WTC11 (cell line): ENCODE results near the gene UTS2B. TPM values are rescaled to one million over a fixed set of nuclear protein-coding genes. Genes with fewer than 3 reads are reported as not detected.

Experiments
- ATAC-seq: fragments of 200-7000 bp; cut with Tn5 transposase; 2 replicates; pipeline ENCODE4 v1.10.0; 2021; ENCODE audit warnings: mild to moderate bottlenecking, moderate library complexity
- CTCF ChIA-PET: fragments of 300-600 bp; sonication (Branson Sonifier 250); formaldehyde crosslinking; loops from one replicate; lab custom pipeline; 2021; ENCODE audit warnings: antibody characterized with exemption; lab: Charles Lee
- POLR2A ChIA-PET: fragments of 350-600 bp; sonication (Branson Sonifier 250); formaldehyde crosslinking; loops from one replicate; lab custom pipeline; 2021; ENCODE audit warnings: antibody characterized with exemption; lab: Charles Lee
- DNase-seq: peaks from one replicate; pipeline ENCODE4 v3.0.0; 2021; ENCODE audit warnings: low spot score
- H3K27ac Mint-ChIP-seq: 2 replicates; pipeline ENCODE4 v1.8.0; 2021; ENCODE audit warnings: mixed read lengths
- H3K27me3 Mint-ChIP-seq: 2 replicates; pipeline ENCODE4 v1.8.0; 2021; ENCODE audit warnings: low read depth, mild to moderate bottlenecking, moderate library complexity, mixed read lengths
- H3K36me3 Mint-ChIP-seq: 2 replicates; pipeline ENCODE4 v1.8.0; 2021; ENCODE audit warnings: mixed read lengths
- H3K4me1 Mint-ChIP-seq: 2 replicates; pipeline ENCODE4 v1.8.0; 2022; ENCODE audit warnings: mixed read lengths
- H3K4me3 Mint-ChIP-seq: 2 replicates; pipeline ENCODE4 v1.8.0; 2021; ENCODE audit warnings: mild to moderate bottlenecking, moderate library complexity, mixed read lengths
- H3K9me3 Mint-ChIP-seq: 2 replicates; pipeline ENCODE4 v1.8.0; 2021; ENCODE audit warnings: mixed read lengths
- ATF1 ChIP-seq: sonication (generic); formaldehyde crosslinking; IDR thresholded peaks from 2 replicates; pipeline ENCODE4 v1.8.1; 2023; ENCODE audit warnings: mild to moderate bottlenecking, moderate library complexity, missing genetic modification reagents
- EMX1 ChIP-seq: fragments of 250-450 bp; sonication (Bioruptor Pico); IDR thresholded peaks from 2 replicates; pipeline ENCODE4 v1.8.0; 2021; ENCODE audit warnings: mild to moderate bottlenecking
- ESRRA ChIP-seq: sonication (generic); formaldehyde crosslinking; IDR thresholded peaks from 2 replicates; pipeline ENCODE4 v1.8.1; 2022; ENCODE audit warnings: mild to moderate bottlenecking, missing genetic modification reagents, borderline replicate concordance
- HMGA2 ChIP-seq: fragments of 250-450 bp; sonication (Bioruptor Pico); IDR thresholded peaks from 2 replicates; pipeline ENCODE4 v1.4.0; 2021; ENCODE audit warnings: mild to moderate bottlenecking, moderate library complexity
- IRF2 ChIP-seq: sonication (generic); formaldehyde crosslinking; IDR thresholded peaks from 2 replicates; pipeline ENCODE4 v1.8.0; 2022; ENCODE audit warnings: low read depth, missing genetic modification reagents, borderline replicate concordance
- MXD4 ChIP-seq: fragments of 250-450 bp; sonication (Bioruptor Pico); IDR thresholded peaks from 2 replicates; pipeline ENCODE4 v1.8.0; 2021; ENCODE audit warnings: mild to moderate bottlenecking, moderate library complexity, borderline replicate concordance
- TCF7 ChIP-seq: sonication (generic); formaldehyde crosslinking; IDR thresholded peaks from 2 replicates; pipeline ENCODE4 v1.8.0; 2022; ENCODE audit warnings: mild to moderate bottlenecking, low read depth, missing genetic modification reagents, moderate library complexity
- TP53 ChIP-seq: sonication (generic); formaldehyde crosslinking; IDR thresholded peaks from 2 replicates; pipeline ENCODE4 v1.8.1; 2023; ENCODE audit warnings: mild to moderate bottlenecking, missing genetic modification reagents
- ZNF232 ChIP-seq: sonication (generic); formaldehyde crosslinking; IDR thresholded peaks from 2 replicates; pipeline ENCODE4 v1.8.0; 2022; ENCODE audit warnings: mild to moderate bottlenecking, missing genetic modification reagents
- ZNF263 ChIP-seq: sonication (generic); formaldehyde crosslinking; IDR thresholded peaks from 2 replicates; pipeline ENCODE4 v1.8.1; 2022; ENCODE audit warnings: low read depth, mild to moderate bottlenecking, moderate library complexity, missing genetic modification reagents
- total RNA-seq: library from RNA; stranded (reverse); gene quantifications from 3 replicates; pipeline ENCODE4 v1.2.3, GENCODE V29; 2021
- TF ChIP-seq, protein P1 (sequence below): sonication (generic); formaldehyde crosslinking; IDR thresholded peaks from 2 replicates; pipeline ENCODE4 v1.8.1; 2022; ENCODE audit warnings: mild to moderate bottlenecking, missing genetic modification reagents, moderate library complexity, borderline replicate concordance
- TF ChIP-seq, protein P2 (sequence below): sonication (generic); formaldehyde crosslinking; IDR thresholded peaks from 2 replicates; pipeline ENCODE4 v1.8.0; 2022; ENCODE audit warnings: mild to moderate bottlenecking, missing genetic modification reagents
- TF ChIP-seq, protein P3 (sequence below): sonication (generic); formaldehyde crosslinking; conservative IDR thresholded peaks from 2 replicates; pipeline ENCODE4 v1.8.1; 2023; ENCODE audit warnings: mild to moderate bottlenecking, low read depth, missing genetic modification reagents, moderate library complexity
- TF ChIP-seq, protein P4 (sequence below): sonication (generic); formaldehyde crosslinking; IDR thresholded peaks from 2 replicates; pipeline ENCODE4 v1.8.1; 2022; ENCODE audit warnings: missing genetic modification reagents, borderline replicate concordance
- TF ChIP-seq, protein P5 (sequence below): sonication (generic); formaldehyde crosslinking; IDR thresholded peaks from 2 replicates; pipeline ENCODE4 v1.8.1; 2022; ENCODE audit warnings: mild to moderate bottlenecking, moderate library complexity, missing genetic modification reagents
- TF ChIP-seq, protein P6 (sequence below): sonication (generic); formaldehyde crosslinking; IDR thresholded peaks from 2 replicates; pipeline ENCODE4 v1.8.0; 2023; ENCODE audit warnings: mild to moderate bottlenecking, missing genetic modification reagents
- TF ChIP-seq, protein P7 (sequence below): sonication (generic); formaldehyde crosslinking; IDR thresholded peaks from 2 replicates; pipeline ENCODE4 v1.8.1; 2023; ENCODE audit warnings: mild to moderate bottlenecking, missing genetic modification reagents
- TF ChIP-seq, protein P8 (sequence below): fragments of 250-450 bp; sonication (Bioruptor Pico); IDR thresholded peaks from 2 replicates; pipeline ENCODE4 v1.8.0; 2021; ENCODE audit warnings: mild to moderate bottlenecking

UTS2B gene
- total RNA-seq, 1 experiment from 2014 or later, result not detected

DNA sequence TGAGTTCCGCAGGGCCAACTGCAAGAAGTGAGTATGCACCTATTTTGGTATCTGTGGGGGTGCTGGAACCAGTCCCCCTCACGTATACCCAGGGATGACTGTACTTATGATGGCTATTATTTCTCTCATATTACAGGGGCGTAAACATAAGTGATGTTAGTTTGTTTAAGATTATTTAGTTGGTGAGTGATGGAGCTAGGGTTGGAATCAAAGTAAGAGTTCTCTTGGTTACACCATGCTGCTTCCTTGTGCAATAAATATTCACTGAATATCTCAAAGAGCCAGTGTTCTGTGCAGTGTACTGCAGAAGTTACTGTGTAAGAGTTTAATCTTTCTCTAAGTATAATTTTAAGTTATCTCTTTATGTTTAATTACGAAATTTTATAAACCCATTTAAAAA is 12.8 kb upstream of the UTS2B start:
- H3K36me3 Mint-ChIP-seq, result no peaks in the 10 kb centered on the region
- TF ChIP-seq ATF1 (CRISPR knock-in tag), result no peak
- TF ChIP-seq, protein P1, sequence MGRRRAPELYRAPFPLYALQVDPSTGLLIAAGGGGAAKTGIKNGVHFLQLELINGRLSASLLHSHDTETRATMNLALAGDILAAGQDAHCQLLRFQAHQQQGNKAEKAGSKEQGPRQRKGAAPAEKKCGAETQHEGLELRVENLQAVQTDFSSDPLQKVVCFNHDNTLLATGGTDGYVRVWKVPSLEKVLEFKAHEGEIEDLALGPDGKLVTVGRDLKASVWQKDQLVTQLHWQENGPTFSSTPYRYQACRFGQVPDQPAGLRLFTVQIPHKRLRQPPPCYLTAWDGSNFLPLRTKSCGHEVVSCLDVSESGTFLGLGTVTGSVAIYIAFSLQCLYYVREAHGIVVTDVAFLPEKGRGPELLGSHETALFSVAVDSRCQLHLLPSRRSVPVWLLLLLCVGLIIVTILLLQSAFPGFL (CRISPR knock-in tag), result no peak
- TF ChIP-seq, protein P2, sequence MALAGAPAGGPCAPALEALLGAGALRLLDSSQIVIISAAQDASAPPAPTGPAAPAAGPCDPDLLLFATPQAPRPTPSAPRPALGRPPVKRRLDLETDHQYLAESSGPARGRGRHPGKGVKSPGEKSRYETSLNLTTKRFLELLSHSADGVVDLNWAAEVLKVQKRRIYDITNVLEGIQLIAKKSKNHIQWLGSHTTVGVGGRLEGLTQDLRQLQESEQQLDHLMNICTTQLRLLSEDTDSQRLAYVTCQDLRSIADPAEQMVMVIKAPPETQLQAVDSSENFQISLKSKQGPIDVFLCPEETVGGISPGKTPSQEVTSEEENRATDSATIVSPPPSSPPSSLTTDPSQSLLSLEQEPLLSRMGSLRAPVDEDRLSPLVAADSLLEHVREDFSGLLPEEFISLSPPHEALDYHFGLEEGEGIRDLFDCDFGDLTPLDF, result no peak
- TF ChIP-seq, protein P3, sequence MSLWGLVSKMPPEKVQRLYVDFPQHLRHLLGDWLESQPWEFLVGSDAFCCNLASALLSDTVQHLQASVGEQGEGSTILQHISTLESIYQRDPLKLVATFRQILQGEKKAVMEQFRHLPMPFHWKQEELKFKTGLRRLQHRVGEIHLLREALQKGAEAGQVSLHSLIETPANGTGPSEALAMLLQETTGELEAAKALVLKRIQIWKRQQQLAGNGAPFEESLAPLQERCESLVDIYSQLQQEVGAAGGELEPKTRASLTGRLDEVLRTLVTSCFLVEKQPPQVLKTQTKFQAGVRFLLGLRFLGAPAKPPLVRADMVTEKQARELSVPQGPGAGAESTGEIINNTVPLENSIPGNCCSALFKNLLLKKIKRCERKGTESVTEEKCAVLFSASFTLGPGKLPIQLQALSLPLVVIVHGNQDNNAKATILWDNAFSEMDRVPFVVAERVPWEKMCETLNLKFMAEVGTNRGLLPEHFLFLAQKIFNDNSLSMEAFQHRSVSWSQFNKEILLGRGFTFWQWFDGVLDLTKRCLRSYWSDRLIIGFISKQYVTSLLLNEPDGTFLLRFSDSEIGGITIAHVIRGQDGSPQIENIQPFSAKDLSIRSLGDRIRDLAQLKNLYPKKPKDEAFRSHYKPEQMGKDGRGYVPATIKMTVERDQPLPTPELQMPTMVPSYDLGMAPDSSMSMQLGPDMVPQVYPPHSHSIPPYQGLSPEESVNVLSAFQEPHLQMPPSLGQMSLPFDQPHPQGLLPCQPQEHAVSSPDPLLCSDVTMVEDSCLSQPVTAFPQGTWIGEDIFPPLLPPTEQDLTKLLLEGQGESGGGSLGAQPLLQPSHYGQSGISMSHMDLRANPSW, result no peak
- no peak for TF ChIP-seq HMGA2 (CRISPR knock-in tag)
- TF ChIP-seq ZNF263 (CRISPR knock-in tag), result no peak
- no peak for TF ChIP-seq TCF7 (CRISPR knock-in tag)
- ATAC-seq (no peak), DNase-seq (no peak)
- H3K9me3 Mint-ChIP-seq, result no peaks in the 10 kb centered on the region
- POLR2A ChIA-PET, result interaction anchor here (0.5 kb wide), 1 partner anchor 14 kb away, joined by 3 read pairs; no protein-coding TSS in a partner anchor
- peaks cover 39% of the 10 kb centered on the region for H3K4me1 Mint-ChIP-seq
- H3K27me3 Mint-ChIP-seq, result no peaks in the 10 kb centered on the region
- CTCF ChIA-PET, result no interaction called here
- no peak overlapping the region for H3K27ac Mint-ChIP-seq
- H3K4me3 Mint-ChIP-seq, result no peak overlapping the region

DNA sequence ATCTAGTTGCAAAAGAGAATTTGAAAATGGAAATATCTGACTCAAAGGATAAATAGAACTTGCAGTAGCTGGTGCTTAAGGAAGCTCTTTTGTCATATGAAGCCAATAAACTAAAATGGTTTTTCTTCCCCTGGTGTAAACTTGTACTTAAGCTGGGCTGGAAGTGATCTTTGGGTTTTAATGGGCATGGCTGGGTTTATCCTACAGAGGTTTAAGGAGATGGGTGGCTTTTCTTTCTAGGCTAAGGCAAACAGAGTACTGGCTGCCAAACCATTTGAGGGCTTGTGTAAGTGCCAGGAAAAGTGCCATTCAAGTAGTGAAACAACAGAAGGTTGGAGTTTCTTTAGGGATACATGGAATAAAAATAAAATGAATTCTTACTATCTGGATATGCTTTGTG is 12.1 kb upstream of the UTS2B start:
- no peak overlapping the region; the same call in 1 of the 2 replicates for H3K27ac Mint-ChIP-seq

DNA sequence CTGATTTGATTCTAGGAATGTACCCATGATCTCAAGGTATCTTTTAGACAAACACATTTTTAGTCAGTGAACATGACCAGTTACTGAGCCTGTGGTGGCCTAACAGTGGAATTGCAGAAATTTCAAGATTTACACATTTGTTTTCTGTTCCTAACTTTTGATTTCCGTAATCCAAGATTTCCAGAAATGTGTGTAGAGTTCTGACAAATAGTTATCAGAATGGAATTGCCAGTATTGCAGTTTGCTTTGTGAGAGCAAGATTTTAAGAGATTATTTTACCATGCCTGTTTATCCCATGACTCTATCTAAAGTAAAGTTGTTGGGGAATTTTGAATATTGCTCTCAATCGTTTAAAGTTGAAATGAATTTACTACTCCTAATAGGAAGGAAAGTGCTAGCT is 11.7 kb upstream of the UTS2B start:
- no peaks in the 10 kb centered on the region for H3K27me3 Mint-ChIP-seq
- DNase-seq, result no peak
- CTCF ChIA-PET, result no interaction called here
- H3K4me3 Mint-ChIP-seq, result no peak overlapping the region
- POLR2A ChIA-PET, result no interaction called here
- peaks cover 28% of the 10 kb centered on the region for H3K4me1 Mint-ChIP-seq
- H3K27ac Mint-ChIP-seq, result 0 out of 2 replicates have a peak overlapping the region, but pooled peaks have one; percentile 3
- H3K36me3 Mint-ChIP-seq, result no peaks in the 10 kb centered on the region
- TF ChIP-seq, protein P4, sequence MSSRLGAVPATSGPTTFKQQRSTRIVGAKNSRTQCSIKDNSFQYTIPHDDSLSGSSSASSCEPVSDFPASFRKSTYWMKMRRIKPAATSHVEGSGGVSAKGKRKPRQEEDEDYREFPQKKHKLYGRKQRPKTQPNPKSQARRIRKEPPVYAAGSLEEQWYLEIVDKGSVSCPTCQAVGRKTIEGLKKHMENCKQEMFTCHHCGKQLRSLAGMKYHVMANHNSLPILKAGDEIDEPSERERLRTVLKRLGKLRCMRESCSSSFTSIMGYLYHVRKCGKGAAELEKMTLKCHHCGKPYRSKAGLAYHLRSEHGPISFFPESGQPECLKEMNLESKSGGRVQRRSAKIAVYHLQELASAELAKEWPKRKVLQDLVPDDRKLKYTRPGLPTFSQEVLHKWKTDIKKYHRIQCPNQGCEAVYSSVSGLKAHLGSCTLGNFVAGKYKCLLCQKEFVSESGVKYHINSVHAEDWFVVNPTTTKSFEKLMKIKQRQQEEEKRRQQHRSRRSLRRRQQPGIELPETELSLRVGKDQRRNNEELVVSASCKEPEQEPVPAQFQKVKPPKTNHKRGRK (CRISPR knock-in tag), result no peak
- TF ChIP-seq MXD4 (CRISPR knock-in tag), result no peak
- TF ChIP-seq EMX1 (CRISPR knock-in tag), result no peak
- TF ChIP-seq, protein P5, sequence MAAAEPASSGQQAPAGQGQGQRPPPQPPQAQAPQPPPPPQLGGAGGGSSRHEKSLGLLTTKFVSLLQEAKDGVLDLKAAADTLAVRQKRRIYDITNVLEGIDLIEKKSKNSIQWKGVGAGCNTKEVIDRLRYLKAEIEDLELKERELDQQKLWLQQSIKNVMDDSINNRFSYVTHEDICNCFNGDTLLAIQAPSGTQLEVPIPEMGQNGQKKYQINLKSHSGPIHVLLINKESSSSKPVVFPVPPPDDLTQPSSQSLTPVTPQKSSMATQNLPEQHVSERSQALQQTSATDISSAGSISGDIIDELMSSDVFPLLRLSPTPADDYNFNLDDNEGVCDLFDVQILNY (CRISPR knock-in tag), result no peak
- no peak for TF ChIP-seq IRF2 (CRISPR knock-in tag)
- no peak for TF ChIP-seq ZNF232 (CRISPR knock-in tag)
- TF ChIP-seq, protein P6, sequence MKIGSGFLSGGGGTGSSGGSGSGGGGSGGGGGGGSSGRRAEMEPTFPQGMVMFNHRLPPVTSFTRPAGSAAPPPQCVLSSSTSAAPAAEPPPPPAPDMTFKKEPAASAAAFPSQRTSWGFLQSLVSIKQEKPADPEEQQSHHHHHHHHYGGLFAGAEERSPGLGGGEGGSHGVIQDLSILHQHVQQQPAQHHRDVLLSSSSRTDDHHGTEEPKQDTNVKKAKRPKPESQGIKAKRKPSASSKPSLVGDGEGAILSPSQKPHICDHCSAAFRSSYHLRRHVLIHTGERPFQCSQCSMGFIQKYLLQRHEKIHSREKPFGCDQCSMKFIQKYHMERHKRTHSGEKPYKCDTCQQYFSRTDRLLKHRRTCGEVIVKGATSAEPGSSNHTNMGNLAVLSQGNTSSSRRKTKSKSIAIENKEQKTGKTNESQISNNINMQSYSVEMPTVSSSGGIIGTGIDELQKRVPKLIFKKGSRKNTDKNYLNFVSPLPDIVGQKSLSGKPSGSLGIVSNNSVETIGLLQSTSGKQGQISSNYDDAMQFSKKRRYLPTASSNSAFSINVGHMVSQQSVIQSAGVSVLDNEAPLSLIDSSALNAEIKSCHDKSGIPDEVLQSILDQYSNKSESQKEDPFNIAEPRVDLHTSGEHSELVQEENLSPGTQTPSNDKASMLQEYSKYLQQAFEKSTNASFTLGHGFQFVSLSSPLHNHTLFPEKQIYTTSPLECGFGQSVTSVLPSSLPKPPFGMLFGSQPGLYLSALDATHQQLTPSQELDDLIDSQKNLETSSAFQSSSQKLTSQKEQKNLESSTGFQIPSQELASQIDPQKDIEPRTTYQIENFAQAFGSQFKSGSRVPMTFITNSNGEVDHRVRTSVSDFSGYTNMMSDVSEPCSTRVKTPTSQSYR (CRISPR knock-in tag), result no peak
- no peak for TF ChIP-seq ESRRA (CRISPR knock-in tag)
- no peak for ATAC-seq
- H3K9me3 Mint-ChIP-seq, result no peaks in the 10 kb centered on the region

More for the DNA sequence above, 12.1 kb upstream of the UTS2B start:
- Mint-ChIP-seq H3K9me3 (no peaks in the 10 kb centered on the region), H3K27me3 (no peaks in the 10 kb centered on the region), H3K4me3 (no peak overlapping the region), H3K4me1 (peaks cover 32% of the 10 kb centered on the region), H3K36me3 (no peaks in the 10 kb centered on the region)
- no peak for ATAC-seq
- no peak for TF ChIP-seq TP53
- TF ChIP-seq, protein P7, sequence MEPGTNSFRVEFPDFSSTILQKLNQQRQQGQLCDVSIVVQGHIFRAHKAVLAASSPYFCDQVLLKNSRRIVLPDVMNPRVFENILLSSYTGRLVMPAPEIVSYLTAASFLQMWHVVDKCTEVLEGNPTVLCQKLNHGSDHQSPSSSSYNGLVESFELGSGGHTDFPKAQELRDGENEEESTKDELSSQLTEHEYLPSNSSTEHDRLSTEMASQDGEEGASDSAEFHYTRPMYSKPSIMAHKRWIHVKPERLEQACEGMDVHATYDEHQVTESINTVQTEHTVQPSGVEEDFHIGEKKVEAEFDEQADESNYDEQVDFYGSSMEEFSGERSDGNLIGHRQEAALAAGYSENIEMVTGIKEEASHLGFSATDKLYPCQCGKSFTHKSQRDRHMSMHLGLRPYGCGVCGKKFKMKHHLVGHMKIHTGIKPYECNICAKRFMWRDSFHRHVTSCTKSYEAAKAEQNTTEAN, result no peak
- TF ChIP-seq, protein P8, sequence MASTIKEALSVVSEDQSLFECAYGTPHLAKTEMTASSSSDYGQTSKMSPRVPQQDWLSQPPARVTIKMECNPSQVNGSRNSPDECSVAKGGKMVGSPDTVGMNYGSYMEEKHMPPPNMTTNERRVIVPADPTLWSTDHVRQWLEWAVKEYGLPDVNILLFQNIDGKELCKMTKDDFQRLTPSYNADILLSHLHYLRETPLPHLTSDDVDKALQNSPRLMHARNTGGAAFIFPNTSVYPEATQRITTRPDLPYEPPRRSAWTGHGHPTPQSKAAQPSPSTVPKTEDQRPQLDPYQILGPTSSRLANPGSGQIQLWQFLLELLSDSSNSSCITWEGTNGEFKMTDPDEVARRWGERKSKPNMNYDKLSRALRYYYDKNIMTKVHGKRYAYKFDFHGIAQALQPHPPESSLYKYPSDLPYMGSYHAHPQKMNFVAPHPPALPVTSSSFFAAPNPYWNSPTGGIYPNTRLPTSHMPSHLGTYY (CRISPR knock-in tag), result no peak
- CTCF ChIA-PET, result no interaction called here
- DNase-seq, result no peak
- POLR2A ChIA-PET, result interaction anchor here (0.5 kb wide), 1 partner anchor 15 kb away, joined by 3 read pairs; no protein-coding TSS in a partner anchor
